ENCODE data around the gene CCN2. TPM values are rescaled to one million over a fixed set of nuclear protein-coding genes. Genes with fewer than 3 reads are reported as not detected.

The CCN2 gene
- polyA plus RNA-seq, 3 donors from 2014 or later, result not detected

DNA sequence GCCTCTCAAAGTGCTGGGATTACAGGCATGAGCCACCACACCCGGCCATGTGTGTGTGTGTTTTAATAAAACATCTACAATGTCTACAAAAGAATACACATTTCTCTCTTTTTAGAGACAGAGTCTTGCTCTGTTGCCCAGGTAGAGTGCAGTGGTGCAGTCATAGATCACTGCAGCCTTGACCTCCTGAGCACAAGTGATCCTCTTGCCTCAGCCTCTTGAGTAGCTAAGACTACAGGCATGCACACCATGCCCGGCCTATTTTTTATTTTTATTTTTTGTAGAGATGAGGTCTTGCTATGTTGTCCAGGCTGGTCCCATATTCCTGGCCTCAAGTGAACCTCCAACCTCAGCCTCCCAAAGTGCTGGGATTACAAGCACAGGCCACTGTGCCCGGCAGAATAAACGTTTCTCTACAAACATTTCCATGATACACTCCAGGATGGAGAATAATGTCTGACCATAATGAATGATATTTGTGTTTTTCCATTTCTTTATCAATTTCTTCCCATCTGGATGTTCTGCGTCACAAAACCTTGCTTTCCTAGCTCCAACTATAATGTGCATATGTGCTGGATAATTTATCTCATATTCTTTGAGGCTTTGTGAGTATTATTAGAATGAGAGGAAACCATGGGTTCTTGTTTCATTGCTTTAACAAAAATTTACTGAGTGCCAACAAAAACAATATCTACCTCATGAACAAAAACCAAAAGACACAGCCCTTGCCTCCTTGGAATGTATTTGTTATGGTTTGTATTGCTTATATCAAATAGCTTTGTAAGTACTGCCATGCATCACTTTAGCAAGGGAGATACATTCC, 28.6 kb upstream of the CCN2 start:
- Mint-ChIP-seq H3K9me3 (no peaks in the 10 kb centered on the region), H3K4me1 (no peaks in the 10 kb centered on the region), H3K27ac (no peak overlapping the region), H3K36me3 (no peaks in the 10 kb centered on the region), H3K4me3 (no peak overlapping the region), H3K27me3 (ENCODE audit: low read depth in 3 of 3) (peaks cover 0 to 6% (median 4%) of the 10 kb centered on the region in 3 donors)
- no peak for DNase-seq

DNA sequence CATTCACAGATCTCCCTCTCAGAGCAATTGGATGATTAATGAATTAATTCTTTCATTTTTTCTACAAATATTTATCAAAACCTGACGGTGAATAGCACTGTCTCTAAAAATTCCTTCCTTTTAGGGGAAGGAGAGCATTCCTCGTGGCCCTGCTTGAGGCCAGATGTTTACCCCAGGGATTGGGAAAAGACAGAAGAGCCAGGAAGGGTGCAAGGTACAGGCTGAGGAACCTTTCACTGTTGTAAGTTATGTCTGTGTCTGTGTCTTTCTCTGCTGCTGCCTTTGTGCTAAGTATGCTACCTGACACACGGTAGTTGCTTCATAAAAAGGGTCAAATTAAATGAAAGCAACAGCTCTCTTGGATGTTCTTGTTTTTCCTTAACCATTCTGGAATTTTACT, 27.4 kb upstream of the CCN2 start:
- Mint-ChIP-seq H3K27me3 (ENCODE audit: low read depth in 3 of 3) (peaks cover 3 to 6% (median 4%) of the 10 kb centered on the region in 3 donors), H3K9me3 (peaks cover 0 to under 1% (median 0%) of the 10 kb centered on the region in 6 donors), H3K4me1 (no peaks in the 10 kb centered on the region), H3K4me3 (no peak overlapping the region), H3K27ac (no peak overlapping the region), H3K36me3 (no peaks in the 10 kb centered on the region)
- DNase-seq, result no peak

DNA sequence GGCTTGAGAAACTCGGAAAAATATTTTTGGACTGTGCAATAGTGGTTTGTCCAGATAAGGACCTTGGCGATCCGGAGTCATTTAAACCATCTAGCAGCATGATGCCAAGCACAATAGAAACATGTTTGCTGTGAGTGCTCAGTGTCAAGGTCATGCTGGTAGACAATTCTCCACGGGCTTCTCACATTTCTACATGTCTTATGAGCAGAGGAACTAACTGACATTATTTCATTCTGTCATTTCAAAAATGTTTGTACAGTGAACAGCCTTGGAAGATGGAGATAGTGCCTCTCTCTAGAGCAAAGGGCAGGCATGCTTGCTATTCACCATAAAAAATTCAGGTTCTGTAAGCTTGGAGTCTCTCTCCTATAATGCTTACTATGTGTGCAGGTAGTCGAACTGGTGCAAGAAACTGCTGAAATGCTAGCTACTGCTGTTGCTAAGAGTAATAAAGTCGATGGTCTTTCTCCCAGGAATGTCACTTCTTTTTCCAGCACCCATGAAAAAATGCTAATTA, 25.4 kb upstream of the CCN2 start:
- no peaks in the 10 kb centered on the region for H3K4me1 Mint-ChIP-seq
- no peak overlapping the region for H3K27ac Mint-ChIP-seq
- DNase-seq, result no peak
- peaks cover 0 to 4% (median 0%) of the 10 kb centered on the region in 6 donors for H3K9me3 Mint-ChIP-seq
- no peak overlapping the region for H3K4me3 Mint-ChIP-seq
- H3K36me3 Mint-ChIP-seq, result no peaks in the 10 kb centered on the region
- H3K27me3 Mint-ChIP-seq (ENCODE audit: low read depth in 3 of 3), result peaks cover 2 to 5% (median 4%) of the 10 kb centered on the region in 3 donors

DNA sequence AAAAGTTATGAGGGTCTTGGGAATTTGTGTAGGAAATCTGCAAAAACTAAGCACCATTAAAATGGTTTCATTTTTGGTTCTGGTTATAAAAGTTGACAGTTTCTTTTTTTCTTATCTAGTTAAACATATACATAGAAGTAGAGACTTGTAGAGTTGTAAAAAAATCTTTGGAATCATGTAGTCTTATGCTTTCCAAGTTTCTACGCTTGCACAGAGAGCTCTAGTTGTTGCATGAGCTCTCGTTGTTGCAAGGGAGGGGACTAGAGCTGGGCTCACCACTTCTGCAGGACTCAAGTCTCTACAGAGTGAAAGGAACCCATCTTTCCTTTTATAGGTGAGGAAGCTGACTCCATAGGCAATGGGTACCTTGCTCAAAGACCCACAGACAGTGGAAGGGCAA, 21.6 kb upstream of the CCN2 start:
- H3K36me3 Mint-ChIP-seq, result no peaks in the 10 kb centered on the region
- no peak overlapping the region for H3K27ac Mint-ChIP-seq
- peaks cover 0 to 4% (median 0%) of the 10 kb centered on the region in 6 donors for H3K9me3 Mint-ChIP-seq
- H3K27me3 Mint-ChIP-seq (ENCODE audit: low read depth in 3 of 3), result peaks cover 2 to 5% (median 2%) of the 10 kb centered on the region in 3 donors
- no peak for DNase-seq
- H3K4me3 Mint-ChIP-seq, result no peak overlapping the region
- H3K4me1 Mint-ChIP-seq, result no peaks in the 10 kb centered on the region

DNA sequence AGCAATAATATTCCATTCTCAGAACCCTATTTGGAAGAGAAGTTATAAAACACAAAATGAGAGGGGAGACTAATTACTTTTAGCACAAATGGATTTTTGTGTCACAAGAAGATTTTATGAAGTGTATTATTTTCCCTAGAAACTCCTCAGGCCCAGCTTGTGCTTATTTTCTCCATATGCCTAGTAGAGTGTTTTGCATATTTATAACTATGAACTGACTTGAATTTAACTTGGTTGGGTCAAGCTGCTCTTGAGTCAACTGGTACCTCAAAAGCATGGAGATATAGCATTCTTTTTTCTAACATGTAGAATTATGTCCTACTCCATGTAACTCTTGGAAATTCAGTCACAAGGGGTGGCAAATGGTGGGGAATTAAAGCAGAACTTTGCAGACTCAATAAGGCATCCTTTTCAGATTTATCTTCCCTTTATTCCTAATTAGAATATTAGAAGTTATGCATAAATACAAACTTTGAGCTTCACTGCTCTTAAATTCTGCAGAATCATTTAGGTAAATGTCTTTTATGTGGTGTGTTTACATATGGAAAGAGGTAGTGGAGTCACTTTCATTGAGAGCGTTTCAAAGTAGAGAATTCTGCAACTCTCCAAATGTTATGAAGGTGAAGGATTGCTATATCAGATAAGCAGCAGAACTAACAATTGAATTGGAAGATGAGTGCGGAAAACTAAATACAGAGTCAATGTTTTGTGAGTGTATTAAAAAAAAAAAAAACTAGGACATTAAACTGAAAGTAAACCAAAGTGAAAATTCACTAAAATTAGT, 19.1 kb upstream of the CCN2 start:
- H3K9me3 Mint-ChIP-seq, result peaks cover 0 to 4% (median 0%) of the 10 kb centered on the region in 6 donors
- no peak overlapping the region for H3K4me3 Mint-ChIP-seq
- no peak overlapping the region for H3K27ac Mint-ChIP-seq
- no peaks in the 10 kb centered on the region for H3K36me3 Mint-ChIP-seq
- H3K4me1 Mint-ChIP-seq, result no peaks in the 10 kb centered on the region
- no peak for DNase-seq
- H3K27me3 Mint-ChIP-seq (ENCODE audit: low read depth in 3 of 3), result peaks cover 0 to 5% (median 2%) of the 10 kb centered on the region in 3 donors

DNA sequence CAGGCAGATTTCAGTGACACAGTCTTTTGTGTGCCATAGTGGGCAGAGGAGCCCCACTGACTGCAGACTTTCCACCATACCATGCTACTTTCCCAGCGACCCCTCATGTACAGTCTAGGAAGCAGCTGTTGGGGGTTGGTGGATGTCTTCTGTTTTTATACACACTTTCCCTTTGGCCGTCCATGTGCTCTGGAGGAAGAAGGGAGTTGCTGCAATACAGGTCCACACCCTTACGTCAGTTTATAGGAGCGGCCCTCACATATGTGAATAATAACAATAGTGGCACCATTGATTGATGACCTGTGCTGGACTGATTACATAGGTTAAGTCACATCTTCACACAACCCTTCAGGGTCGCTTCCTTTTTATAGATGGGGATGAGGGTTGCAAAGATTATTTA, 17.5 kb upstream of the CCN2 start:
- DNase-seq, result no peak
- Mint-ChIP-seq H3K27me3 (ENCODE audit: low read depth in 3 of 3) (peaks cover 0 to 2% (median 1%) of the 10 kb centered on the region in 3 donors), H3K27ac (no peak overlapping the region), H3K4me3 (no peak overlapping the region), H3K4me1 (no peaks in the 10 kb centered on the region), H3K9me3 (peaks cover 0 to 4% (median 0%) of the 10 kb centered on the region in 6 donors), H3K36me3 (no peaks in the 10 kb centered on the region)

DNA sequence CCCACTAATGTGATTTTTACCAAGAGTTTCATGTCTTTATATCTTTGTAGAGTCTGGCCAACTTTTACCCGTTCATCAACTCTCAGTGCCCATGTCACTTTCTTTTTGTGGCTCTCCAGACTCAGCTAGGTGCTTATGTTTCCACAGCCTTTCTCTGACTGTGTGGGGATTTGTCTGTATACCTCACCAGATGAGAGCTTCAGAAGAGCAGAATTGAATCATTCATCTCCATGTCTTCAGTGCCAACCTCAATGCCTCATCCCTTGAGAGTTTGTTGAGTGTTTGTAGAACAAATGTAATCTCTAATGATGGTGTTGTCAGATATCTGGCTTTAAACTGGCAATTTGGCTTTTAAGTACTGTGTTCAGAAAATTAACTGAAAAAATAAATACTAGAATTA, 16.8 kb upstream of the CCN2 start:
- no peaks in the 10 kb centered on the region for H3K36me3 Mint-ChIP-seq
- H3K9me3 Mint-ChIP-seq, result no peaks in the 10 kb centered on the region
- H3K27ac Mint-ChIP-seq, result no peak overlapping the region
- no peak for DNase-seq
- H3K4me3 Mint-ChIP-seq, result no peak overlapping the region
- H3K4me1 Mint-ChIP-seq, result no peaks in the 10 kb centered on the region
- peaks cover 0 to 2% (median 1%) of the 10 kb centered on the region in 3 donors for H3K27me3 Mint-ChIP-seq (ENCODE audit: low read depth in 3 of 3)

DNA sequence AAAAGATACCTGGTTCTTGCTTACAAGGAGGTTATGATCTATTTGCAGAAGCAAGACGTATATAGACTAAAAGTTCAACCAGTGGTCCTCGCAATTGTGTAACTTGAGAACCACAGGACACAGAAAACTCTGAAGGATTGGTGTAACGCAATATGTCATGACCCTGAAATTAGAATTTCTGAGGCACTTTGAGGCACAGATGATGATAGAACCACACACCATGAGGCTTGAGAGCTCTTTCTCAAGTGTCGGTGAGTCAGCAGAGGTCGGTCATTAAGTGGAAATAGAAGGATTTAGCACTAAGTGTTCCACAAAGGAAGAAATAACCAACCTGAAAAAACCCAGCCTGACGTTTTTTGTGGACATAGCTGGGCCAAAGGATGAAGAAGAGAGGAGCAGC, 15.3 kb upstream of the CCN2 start:
- no peaks in the 10 kb centered on the region for H3K4me1 Mint-ChIP-seq
- no peaks in the 10 kb centered on the region for H3K9me3 Mint-ChIP-seq
- peaks cover 0 to 2% (median 0%) of the 10 kb centered on the region in 3 donors for H3K27me3 Mint-ChIP-seq (ENCODE audit: low read depth in 3 of 3)
- H3K4me3 Mint-ChIP-seq, result no peak overlapping the region
- no peaks in the 10 kb centered on the region for H3K36me3 Mint-ChIP-seq
- H3K27ac Mint-ChIP-seq, result no peak overlapping the region
- DNase-seq, result no peak

DNA sequence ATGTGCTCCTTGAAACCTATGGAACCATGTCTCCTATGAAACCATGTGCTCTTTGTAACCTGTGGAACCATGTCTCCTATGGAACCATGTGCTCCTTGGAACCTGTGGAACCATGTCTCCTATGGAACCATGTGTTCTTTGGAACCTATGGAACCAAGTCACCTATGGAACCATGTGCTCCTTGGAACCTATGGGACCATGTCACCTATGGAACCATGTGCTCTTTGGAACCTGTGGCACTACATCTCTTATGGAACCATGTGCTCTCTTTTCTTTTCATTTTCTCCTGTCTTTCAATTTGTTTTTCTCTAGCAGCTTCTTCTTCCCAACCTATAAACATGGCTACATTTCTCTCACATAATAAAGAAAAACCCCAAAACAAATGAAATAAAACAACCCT, 11.9 kb upstream of the CCN2 start:
- peaks cover 0 to 1% (median 0%) of the 10 kb centered on the region in 3 donors for H3K27me3 Mint-ChIP-seq (ENCODE audit: low read depth in 3 of 3)
- H3K9me3 Mint-ChIP-seq, result no peaks in the 10 kb centered on the region
- H3K4me3 Mint-ChIP-seq, result no peak overlapping the region
- DNase-seq, result no peak
- H3K4me1 Mint-ChIP-seq, result no peaks in the 10 kb centered on the region
- no peak overlapping the region for H3K27ac Mint-ChIP-seq
- H3K36me3 Mint-ChIP-seq, result no peaks in the 10 kb centered on the region

DNA sequence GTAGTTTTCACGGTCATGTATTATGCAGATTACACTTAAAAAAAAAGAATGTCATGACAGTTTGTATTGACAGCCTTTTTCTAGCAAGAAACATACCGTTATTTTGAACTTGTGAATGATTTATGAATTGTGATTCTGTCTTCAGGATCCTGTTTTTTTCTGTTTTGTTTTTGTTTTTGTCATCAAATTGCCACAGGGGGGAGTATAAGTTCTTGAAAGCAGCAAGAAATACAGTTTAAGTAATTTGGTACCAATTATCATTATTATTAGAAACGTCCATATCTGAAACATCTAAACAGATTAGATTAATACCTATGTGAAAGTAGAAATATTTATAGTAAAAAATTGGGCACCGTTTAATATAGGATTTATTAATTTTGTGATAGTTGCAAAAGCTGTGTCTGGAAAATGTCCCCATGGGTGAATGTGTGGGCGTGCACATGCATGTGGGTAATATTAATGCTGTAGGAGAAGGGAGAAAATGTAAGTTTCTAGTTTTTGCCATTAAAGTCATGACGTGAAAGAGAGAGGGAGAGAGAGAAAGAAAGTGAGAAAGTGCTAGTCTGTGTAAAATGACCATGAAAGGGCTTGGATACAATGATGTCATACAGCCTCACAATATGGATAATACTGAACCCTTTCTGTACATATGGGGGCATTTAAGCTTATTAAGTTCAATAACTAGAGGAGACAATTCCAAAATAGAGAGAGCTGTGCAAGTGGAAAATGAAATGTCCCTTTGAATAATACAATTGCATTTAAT, 9.4 kb upstream of the CCN2 start:
- no peaks in the 10 kb centered on the region for H3K4me1 Mint-ChIP-seq
- DNase-seq, result no peak
- H3K36me3 Mint-ChIP-seq, result no peaks in the 10 kb centered on the region
- peaks cover 0 to 3% (median 0%) of the 10 kb centered on the region in 3 donors for H3K27me3 Mint-ChIP-seq (ENCODE audit: low read depth in 3 of 3)
- H3K27ac Mint-ChIP-seq, result no peak overlapping the region
- H3K4me3 Mint-ChIP-seq, result no peak overlapping the region
- H3K9me3 Mint-ChIP-seq, result no peaks in the 10 kb centered on the region

DNA sequence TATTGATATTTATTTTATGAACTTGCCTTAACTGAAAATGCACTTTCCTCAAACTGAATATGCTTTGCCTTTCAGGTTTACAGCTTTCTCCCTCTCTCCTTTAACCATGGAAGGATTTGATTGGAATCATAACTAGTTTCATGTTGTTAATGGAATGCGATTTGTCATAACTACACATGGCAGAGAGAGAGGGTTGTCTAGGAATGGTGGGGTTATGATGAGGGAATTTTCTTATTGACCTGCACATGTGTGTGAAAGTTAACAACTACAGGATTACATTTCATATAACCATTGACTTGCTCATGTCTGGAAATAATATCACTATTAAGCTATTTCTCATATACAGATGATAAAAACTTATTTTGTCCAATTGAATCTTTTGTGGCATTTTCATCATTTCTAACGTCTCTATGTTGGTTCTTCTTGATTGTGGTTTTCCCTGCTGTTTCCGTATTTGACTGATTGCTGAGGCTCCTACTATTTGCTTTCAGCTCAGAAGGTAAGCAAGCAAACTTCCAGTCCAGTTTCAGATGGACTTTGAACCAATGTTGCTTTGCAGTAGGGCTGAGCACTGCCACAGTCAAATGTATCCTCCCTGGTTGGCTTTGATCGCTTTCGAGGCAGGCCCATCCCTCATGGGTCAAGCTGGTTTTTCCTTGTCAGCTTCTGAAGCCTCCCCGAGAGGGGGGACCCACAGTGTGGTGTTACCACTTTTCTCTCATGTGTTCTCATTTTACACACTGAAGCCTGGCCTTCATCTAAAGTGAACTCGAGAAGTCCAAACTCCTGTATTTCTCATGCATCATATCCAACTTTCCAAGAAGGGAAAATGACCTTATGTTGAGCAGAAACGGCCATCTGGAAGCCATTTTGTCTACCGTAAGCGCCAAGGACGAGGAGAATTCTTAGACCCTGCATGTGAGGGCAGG, 7.6 kb upstream of the CCN2 start:
- no peak for DNase-seq
- H3K27ac Mint-ChIP-seq, result no peak overlapping the region
- H3K36me3 Mint-ChIP-seq, result no peaks in the 10 kb centered on the region

DNA sequence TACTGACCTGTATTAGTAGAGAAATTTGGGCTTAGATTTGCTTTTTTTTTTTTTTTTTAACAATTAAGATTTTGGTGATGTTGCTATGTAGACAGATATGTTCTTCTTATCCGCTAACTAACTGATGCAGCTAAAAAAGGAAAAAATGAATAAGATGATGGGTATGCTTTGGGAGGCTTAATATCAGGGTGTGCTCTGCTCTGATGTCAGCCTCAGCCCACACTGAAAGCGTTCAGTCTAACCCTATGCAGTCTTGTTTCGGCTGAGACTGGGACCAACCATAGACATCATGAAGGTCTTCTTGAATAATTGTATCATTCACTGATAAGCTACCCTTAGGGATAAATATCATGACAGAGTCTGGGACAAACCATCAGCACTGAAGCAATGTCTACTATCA, 6.9 kb upstream of the CCN2 start:
- no peak for DNase-seq
- Mint-ChIP-seq H3K4me3 (no peak overlapping the region), H3K4me1 (no peaks in the 10 kb centered on the region), H3K36me3 (no peaks in the 10 kb centered on the region), H3K9me3 (no peaks in the 10 kb centered on the region), H3K27ac (no peak overlapping the region), H3K27me3 (ENCODE audit: low read depth in 3 of 3) (peaks cover 0 to 3% (median 0%) of the 10 kb centered on the region in 3 donors)

More for the DNA sequence above, 7.6 kb upstream of the CCN2 start:
- H3K9me3 Mint-ChIP-seq, result no peaks in the 10 kb centered on the region
- H3K4me1 Mint-ChIP-seq, result no peaks in the 10 kb centered on the region
- H3K4me3 Mint-ChIP-seq, result no peak overlapping the region
- peaks cover 0 to 3% (median 0%) of the 10 kb centered on the region in 3 donors for H3K27me3 Mint-ChIP-seq (ENCODE audit: low read depth in 3 of 3)

DNA sequence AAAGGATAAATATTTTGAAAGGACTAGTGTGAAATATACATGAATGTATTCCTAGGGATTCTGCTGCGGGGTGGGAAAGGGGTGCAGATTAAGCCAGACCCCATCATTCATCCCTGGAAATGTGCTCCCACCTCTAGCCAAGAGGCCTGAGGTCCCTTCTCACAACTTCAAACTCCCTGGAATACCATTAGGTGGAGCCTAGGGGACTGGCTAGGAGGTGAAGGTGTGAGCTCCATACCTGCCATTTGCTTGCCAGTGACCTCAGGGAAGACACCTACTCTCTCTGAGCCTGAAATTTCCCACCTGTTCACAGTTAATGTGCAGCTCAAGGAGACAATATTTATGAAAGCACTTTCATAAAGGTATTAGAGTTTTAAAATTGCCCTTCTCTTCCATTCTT, 4.7 kb upstream of the CCN2 start:
- DNase-seq, result no peak
- Mint-ChIP-seq H3K36me3 (no peaks in the 10 kb centered on the region), H3K9me3 (no peaks in the 10 kb centered on the region), H3K4me3 (no peak overlapping the region), H3K27me3 (ENCODE audit: low read depth in 3 of 3) (peaks cover 8 to 15% (median 9%) of the 10 kb centered on the region in 3 donors), H3K27ac (no peak overlapping the region), H3K4me1 (peaks cover 4 to 7% of the 10 kb centered on the region in 2 donors)
